GM23338 (cell line): ENCODE data around the gene ZNF664. TPM values are rescaled to one million over a fixed set of nuclear protein-coding genes. Genes with fewer than 3 reads are reported as not detected.

ENCODE experiments used
- ATAC-seq: fragments of 200-7000 bp; cut with Tn5 transposase; 3 replicates; pipeline ENCODE4 v1.9.1; 2020
- DNase-seq: peaks from one replicate; pipeline ENCODE4 v3.0.0-alpha.2; 2015; ENCODE audit warnings: low spot score
- H2AFZ ChIP-seq: fragments of 200-600 bp; sonication (generic); 2 replicates; pipeline ENCODE4 v1.8.0; 2016; ENCODE audit warnings: antibody characterized with exemption, mild to moderate bottlenecking, moderate library complexity
- H3F3A ChIP-seq: fragments of 200-600 bp; sonication (generic); replicated peaks from 2 replicates; pipeline ENCODE4 v1.8.0; 2017; ENCODE audit warnings: antibody characterized with exemption, mixed run types, low read depth
- H3K27ac ChIP-seq: fragments of 200-600 bp; sonication (generic); 2 replicates; pipeline ENCODE4 v1.6.1; 2016; ENCODE audit warnings: low read depth
- H3K27me3 ChIP-seq: fragments of 200-600 bp; sonication (generic); 2 replicates; pipeline ENCODE4 v1.8.0; 2016; ENCODE audit warnings: mild to moderate bottlenecking, mixed run types, moderate library complexity; ENCODE audit not compliant: insufficient read depth
- H3K36me3 ChIP-seq: fragments of 200-600 bp; sonication (generic); 2 replicates; pipeline ENCODE4 v1.8.0; 2016; ENCODE audit warnings: mild to moderate bottlenecking; ENCODE audit not compliant: insufficient read depth
- H3K4me1 ChIP-seq: fragments of 200-600 bp; sonication (generic); 2 replicates; pipeline ENCODE4 v1.8.0; 2016; ENCODE audit warnings: mild to moderate bottlenecking, moderate library complexity; ENCODE audit not compliant: insufficient read depth
- H3K4me2 ChIP-seq: fragments of 200-600 bp; sonication (generic); 2 replicates; pipeline ENCODE4 v1.7.1; 2017; ENCODE audit warnings: mixed run types
- H3K4me3 ChIP-seq: fragments of 200-600 bp; sonication (generic); 2 replicates; pipeline ENCODE4 v1.6.1; 2016; ENCODE audit warnings: mixed run types
- H3K79me2 ChIP-seq: fragments of 200-600 bp; sonication (generic); replicated peaks from 2 replicates; pipeline ENCODE4 v1.8.0; 2017; ENCODE audit warnings: mild to moderate bottlenecking; ENCODE audit not compliant: insufficient read depth
- H3K9me2 ChIP-seq: fragments of 200-600 bp; sonication (generic); 2 replicates; pipeline ENCODE4 v1.8.0; 2017; ENCODE audit not compliant: insufficient read depth
- H4K20me1 ChIP-seq: fragments of 200-600 bp; sonication (generic); replicated peaks from 2 replicates; pipeline ENCODE4 v1.8.0; 2017; ENCODE audit warnings: mild to moderate bottlenecking; ENCODE audit not compliant: insufficient read depth
- H3K27ac Mint-ChIP-seq: 2 replicates; pipeline ENCODE4 v1.8.0; 2020; ENCODE audit warnings: inconsistent platforms, mild to moderate bottlenecking, moderate library complexity, mixed read lengths
- H3K27me3 Mint-ChIP-seq: 3 replicates; pipeline ENCODE4 v1.8.0; 2022; ENCODE audit warnings: low read depth, mild to moderate bottlenecking, moderate library complexity, mixed read lengths, inconsistent platforms; ENCODE audit not compliant: insufficient read depth, poor library complexity
- H3K36me3 Mint-ChIP-seq: 3 replicates; pipeline ENCODE4 v1.8.0; 2021; ENCODE audit warnings: low read depth, mild to moderate bottlenecking, inconsistent platforms, moderate library complexity, mixed read lengths
- H3K4me1 Mint-ChIP-seq: 3 replicates; pipeline ENCODE4 v1.8.0; 2020; ENCODE audit warnings: mild to moderate bottlenecking, inconsistent platforms, mixed read lengths
- H3K4me3 Mint-ChIP-seq: 3 replicates; pipeline ENCODE4 v1.8.0; 2021; ENCODE audit warnings: moderate library complexity, mild to moderate bottlenecking, inconsistent platforms, mixed read lengths
- H3K9me3 Mint-ChIP-seq: 3 replicates; pipeline ENCODE4 v1.8.0; 2020; ENCODE audit warnings: moderate library complexity, mild to moderate bottlenecking, inconsistent platforms, mixed read lengths
- CREB1 ChIP-seq: fragments of 250-450 bp; sonication (Bioruptor Pico); IDR thresholded peaks from 2 replicates; pipeline ENCODE4 v1.5.0; 2020; ENCODE audit warnings: low read depth, mild to moderate bottlenecking, moderate library complexity
- CTCF ChIP-seq, 2 experiments: fragments of 200-600 bp in 1 of 2; sonication (generic) in 1 of 2; conservative IDR thresholded peaks; 2 replicates each; pipeline versions ENCODE4 v1.5.1 to v1.6.1; 2016 to 2017; ENCODE audit warnings: antibody characterized with exemption in 2 of 2, low read depth in 2 of 2, mild to moderate bottlenecking in 2 of 2, moderate library complexity in 1 of 2
- EZH2 ChIP-seq: fragments of 200-600 bp; sonication (generic); IDR thresholded peaks from one replicate; pipeline ENCODE4 v1.8.0; 2017; ENCODE audit warnings: antibody characterized with exemption, mild to moderate bottlenecking, low read depth; ENCODE audit not compliant: unreplicated experiment
- EZH2phosphoT487 ChIP-seq: fragments of 200-600 bp; sonication (generic); IDR thresholded peaks from one replicate; pipeline ENCODE4 v1.8.1; 2018; ENCODE audit warnings: antibody characterized with exemption; ENCODE audit not compliant: unreplicated experiment
- JUNB ChIP-seq: IDR thresholded peaks from one replicate; pipeline ENCODE4 v1.6.1; 2016; ENCODE audit warnings: antibody characterized with exemption; ENCODE audit not compliant: unreplicated experiment
- NANOG ChIP-seq: IDR thresholded peaks from 2 replicates; pipeline ENCODE4 v1.6.1; 2016; ENCODE audit warnings: antibody characterized with exemption, borderline replicate concordance
- POLR2AphosphoS5 ChIP-seq: IDR thresholded peaks from 2 replicates; pipeline ENCODE4 v1.6.1; 2016; ENCODE audit warnings: antibody characterized with exemption, low read depth
- STAT1 ChIP-seq: IDR thresholded peaks from one replicate; pipeline ENCODE4 v1.6.1; 2016; ENCODE audit warnings: antibody characterized with exemption; ENCODE audit not compliant: unreplicated experiment
- ZNF114 ChIP-seq: fragments of 250-450 bp; sonication (Bioruptor Pico); IDR thresholded peaks from 2 replicates; pipeline ENCODE4 v1.5.0; 2020; ENCODE audit warnings: mild to moderate bottlenecking, moderate library complexity
- ZNF331 ChIP-seq: fragments of 250-450 bp; sonication (Bioruptor Pico); IDR thresholded peaks from 2 replicates; pipeline ENCODE4 v1.5.0; 2020; ENCODE audit warnings: low read depth, mild to moderate bottlenecking, moderate library complexity
- polyA plus RNA-seq: library from polyadenylated mRNA; unstranded; fragments of >200 nt; fragmentation: Nextera tagmentation; extraction: Ambion mirVana; gene quantifications from 2 replicates; pipeline ENCODE4 v1.2.1, GENCODE V29; 2016
- total RNA-seq: library from RNA; depleted of rRNA; stranded (reverse); fragments of >200 nt; shearing (Covaris generic); gene quantifications from 2 replicates; pipeline ENCODE4 v1.2.3, GENCODE V29; 2014
- TF ChIP-seq, protein P1 (sequence below): IDR thresholded peaks from 2 replicates; pipeline ENCODE4 v1.6.1; 2016; ENCODE audit warnings: antibody characterized with exemption
- TF ChIP-seq, protein P2 (sequence below): IDR thresholded peaks from one replicate; pipeline ENCODE4 v1.6.1; 2018; ENCODE audit warnings: antibody characterized with exemption; ENCODE audit not compliant: unreplicated experiment
- TF ChIP-seq, protein P3 (sequence below): fragments of 250-450 bp; sonication (Bioruptor Pico); IDR thresholded peaks from 2 replicates; pipeline ENCODE4 v1.5.0; 2020; ENCODE audit warnings: mild to moderate bottlenecking, moderate library complexity

ZNF664 gene
- total and polyA plus RNA-seq, 2 experiments from 2014 or later = 8.1 to 35.2 TPM

- Histone ChIP-seq H4K20me1 (no peaks in the 10 kb centered on the region), H3F3A (0 out of 2 replicates have a peak, but pooled peaks cover 3% of the 10 kb centered on the region), H3K27ac (no peak overlapping the region), H3K4me3 (no peak overlapping the region), H3K9me2 (no peaks in the 10 kb centered on the region), H3K4me1 (0 out of 2 replicates have a peak, but pooled peaks cover 9% of the 10 kb centered on the region), H2AFZ (no peak overlapping the region), H3K36me3 (peaks cover 8% of the 10 kb centered on the region; the same call in 1 of the 2 replicates), H3K79me2 (no peaks in the 10 kb centered on the region), H3K27me3 (no peaks in the 10 kb centered on the region), H3K4me2 (no peak overlapping the region)
- Mint-ChIP-seq H3K27me3 (peaks cover 8% of the 10 kb centered on the region), H3K4me1 (peaks cover 9% of the 10 kb centered on the region), H3K4me3 (no peak overlapping the region), H3K27ac (no peak overlapping the region), H3K9me3 (peaks cover 32% of the 10 kb centered on the region), H3K36me3 (peaks cover 26% of the 10 kb centered on the region)
- DNase-seq (no peak), ATAC-seq (no peak)
- no peak for TF ChIP-seq JUNB
- no peak for TF ChIP-seq NANOG
- no peak for TF ChIP-seq ZNF331 (CRISPR knock-in tag)
- no peak for TF ChIP-seq CREB1
- TF ChIP-seq, protein P1, sequence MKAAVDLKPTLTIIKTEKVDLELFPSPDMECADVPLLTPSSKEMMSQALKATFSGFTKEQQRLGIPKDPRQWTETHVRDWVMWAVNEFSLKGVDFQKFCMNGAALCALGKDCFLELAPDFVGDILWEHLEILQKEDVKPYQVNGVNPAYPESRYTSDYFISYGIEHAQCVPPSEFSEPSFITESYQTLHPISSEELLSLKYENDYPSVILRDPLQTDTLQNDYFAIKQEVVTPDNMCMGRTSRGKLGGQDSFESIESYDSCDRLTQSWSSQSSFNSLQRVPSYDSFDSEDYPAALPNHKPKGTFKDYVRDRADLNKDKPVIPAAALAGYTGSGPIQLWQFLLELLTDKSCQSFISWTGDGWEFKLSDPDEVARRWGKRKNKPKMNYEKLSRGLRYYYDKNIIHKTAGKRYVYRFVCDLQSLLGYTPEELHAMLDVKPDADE = no peak
- TF ChIP-seq EZH2phosphoT487 = no peak
- no peak for TF ChIP-seq STAT1
- TF ChIP-seq POLR2AphosphoS5 = no peak
- TF ChIP-seq, protein P2, sequence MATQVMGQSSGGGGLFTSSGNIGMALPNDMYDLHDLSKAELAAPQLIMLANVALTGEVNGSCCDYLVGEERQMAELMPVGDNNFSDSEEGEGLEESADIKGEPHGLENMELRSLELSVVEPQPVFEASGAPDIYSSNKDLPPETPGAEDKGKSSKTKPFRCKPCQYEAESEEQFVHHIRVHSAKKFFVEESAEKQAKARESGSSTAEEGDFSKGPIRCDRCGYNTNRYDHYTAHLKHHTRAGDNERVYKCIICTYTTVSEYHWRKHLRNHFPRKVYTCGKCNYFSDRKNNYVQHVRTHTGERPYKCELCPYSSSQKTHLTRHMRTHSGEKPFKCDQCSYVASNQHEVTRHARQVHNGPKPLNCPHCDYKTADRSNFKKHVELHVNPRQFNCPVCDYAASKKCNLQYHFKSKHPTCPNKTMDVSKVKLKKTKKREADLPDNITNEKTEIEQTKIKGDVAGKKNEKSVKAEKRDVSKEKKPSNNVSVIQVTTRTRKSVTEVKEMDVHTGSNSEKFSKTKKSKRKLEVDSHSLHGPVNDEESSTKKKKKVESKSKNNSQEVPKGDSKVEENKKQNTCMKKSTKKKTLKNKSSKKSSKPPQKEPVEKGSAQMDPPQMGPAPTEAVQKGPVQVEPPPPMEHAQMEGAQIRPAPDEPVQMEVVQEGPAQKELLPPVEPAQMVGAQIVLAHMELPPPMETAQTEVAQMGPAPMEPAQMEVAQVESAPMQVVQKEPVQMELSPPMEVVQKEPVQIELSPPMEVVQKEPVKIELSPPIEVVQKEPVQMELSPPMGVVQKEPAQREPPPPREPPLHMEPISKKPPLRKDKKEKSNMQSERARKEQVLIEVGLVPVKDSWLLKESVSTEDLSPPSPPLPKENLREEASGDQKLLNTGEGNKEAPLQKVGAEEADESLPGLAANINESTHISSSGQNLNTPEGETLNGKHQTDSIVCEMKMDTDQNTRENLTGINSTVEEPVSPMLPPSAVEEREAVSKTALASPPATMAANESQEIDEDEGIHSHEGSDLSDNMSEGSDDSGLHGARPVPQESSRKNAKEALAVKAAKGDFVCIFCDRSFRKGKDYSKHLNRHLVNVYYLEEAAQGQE = no peak
- no peak for TF ChIP-seq EZH2
- TF ChIP-seq ZNF114 (CRISPR knock-in tag) = no peak
- TF ChIP-seq CTCF (conservative IDR thresholded peaks at IDR 0.05; ENCODE audit: low read depth in 2 of 2) = no peak
- TF ChIP-seq, protein P3, sequence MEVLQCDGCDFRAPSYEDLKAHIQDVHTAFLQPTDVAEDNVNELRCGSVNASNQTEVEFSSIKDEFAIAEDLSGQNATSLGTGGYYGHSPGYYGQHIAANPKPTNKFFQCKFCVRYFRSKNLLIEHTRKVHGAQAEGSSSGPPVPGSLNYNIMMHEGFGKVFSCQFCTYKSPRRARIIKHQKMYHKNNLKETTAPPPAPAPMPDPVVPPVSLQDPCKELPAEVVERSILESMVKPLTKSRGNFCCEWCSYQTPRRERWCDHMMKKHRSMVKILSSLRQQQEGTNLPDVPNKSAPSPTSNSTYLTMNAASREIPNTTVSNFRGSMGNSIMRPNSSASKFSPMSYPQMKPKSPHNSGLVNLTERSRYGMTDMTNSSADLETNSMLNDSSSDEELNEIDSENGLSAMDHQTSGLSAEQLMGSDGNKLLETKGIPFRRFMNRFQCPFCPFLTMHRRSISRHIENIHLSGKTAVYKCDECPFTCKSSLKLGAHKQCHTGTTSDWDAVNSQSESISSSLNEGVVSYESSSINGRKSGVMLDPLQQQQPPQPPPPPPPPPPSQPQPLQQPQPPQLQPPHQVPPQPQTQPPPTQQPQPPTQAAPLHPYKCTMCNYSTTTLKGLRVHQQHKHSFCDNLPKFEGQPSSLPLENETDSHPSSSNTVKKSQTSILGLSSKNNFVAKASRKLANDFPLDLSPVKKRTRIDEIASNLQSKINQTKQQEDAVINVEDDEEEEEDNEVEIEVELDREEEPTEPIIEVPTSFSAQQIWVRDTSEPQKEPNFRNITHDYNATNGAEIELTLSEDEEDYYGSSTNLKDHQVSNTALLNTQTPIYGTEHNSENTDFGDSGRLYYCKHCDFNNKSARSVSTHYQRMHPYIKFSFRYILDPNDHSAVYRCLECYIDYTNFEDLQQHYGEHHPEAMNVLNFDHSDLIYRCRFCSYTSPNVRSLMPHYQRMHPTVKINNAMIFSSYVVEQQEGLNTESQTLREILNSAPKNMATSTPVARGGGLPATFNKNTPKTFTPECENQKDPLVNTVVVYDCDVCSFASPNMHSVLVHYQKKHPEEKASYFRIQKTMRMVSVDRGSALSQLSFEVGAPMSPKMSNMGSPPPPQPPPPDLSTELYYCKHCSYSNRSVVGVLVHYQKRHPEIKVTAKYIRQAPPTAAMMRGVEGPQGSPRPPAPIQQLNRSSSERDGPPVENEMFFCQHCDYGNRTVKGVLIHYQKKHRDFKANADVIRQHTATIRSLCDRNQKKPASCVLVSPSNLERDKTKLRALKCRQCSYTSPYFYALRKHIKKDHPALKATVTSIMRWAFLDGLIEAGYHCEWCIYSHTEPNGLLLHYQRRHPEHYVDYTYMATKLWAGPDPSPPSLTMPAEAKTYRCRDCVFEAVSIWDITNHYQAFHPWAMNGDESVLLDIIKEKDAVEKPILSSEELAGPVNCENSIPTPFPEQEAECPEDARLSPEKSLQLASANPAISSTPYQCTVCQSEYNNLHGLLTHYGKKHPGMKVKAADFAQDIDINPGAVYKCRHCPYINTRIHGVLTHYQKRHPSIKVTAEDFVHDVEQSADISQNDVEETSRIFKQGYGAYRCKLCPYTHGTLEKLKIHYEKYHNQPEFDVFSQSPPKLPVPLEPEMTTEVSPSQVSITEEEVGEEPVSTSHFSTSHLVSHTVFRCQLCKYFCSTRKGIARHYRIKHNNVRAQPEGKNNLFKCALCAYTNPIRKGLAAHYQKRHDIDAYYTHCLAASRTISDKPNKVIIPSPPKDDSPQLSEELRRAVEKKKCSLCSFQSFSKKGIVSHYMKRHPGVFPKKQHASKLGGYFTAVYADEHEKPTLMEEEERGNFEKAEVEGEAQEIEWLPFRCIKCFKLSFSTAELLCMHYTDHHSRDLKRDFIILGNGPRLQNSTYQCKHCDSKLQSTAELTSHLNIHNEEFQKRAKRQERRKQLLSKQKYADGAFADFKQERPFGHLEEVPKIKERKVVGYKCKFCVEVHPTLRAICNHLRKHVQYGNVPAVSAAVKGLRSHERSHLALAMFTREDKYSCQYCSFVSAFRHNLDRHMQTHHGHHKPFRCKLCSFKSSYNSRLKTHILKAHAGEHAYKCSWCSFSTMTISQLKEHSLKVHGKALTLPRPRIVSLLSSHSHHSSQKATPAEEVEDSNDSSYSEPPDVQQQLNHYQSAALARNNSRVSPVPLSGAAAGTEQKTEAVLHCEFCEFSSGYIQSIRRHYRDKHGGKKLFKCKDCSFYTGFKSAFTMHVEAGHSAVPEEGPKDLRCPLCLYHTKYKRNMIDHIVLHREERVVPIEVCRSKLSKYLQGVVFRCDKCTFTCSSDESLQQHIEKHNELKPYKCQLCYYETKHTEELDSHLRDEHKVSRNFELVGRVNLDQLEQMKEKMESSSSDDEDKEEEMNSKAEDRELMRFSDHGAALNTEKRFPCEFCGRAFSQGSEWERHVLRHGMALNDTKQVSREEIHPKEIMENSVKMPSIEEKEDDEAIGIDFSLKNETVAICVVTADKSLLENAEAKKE (CRISPR knock-in tag) = no peak
Measured at GRCh38 chr12:124045671-124046455, 72.8 kb downstream of the ZNF664 start.
